ENCODE measurements around the gene DYNLRB2.

Gene DYNLRB2

DNA sequence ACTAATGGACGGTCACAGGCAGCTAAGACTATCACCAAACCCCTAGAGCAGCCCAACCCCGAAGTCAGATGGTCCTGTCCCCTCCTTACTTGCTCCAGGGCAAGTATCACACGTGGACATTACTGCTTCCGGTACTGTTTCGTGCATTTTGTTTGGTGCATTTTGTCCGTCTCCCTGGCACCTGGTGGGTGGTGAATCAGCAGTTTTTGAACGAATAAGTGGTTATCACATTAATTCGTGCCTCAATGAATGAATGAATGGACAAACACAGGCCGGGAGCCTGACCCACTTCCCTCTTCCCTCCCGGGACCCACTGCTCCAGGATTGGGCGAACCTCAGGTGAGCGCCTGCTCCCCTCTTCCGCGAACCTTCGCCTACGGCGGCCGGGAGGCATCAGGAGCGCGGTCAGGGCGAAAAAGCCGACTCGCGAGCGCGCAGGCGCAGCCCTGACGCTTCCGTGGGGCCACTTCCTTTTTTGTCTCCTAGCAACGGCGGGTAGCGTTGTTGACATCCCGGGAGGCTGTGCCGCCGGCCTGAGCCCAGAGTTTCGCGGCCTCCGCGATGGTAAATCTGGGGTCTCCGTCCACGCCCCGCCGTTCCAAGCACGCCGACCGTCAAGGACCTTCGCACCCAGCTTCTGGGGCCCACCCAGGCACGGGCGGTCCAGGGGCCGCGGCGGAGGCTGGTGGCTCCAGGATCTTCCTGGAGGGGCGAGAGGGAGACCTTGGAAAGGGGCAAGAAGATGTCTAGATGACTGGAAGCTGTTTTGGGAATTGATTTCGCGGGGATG lies at the start of gene DYNLRB2:
Gene DYNLRB2 (plus strand): TSS at position 478 of the 790 bp plus-strand sequence. CDS start 84 bp downstream, at position 562.
- DNase-seq (ENCODE audit: low spot score), result peak; percentile 96

DNA sequence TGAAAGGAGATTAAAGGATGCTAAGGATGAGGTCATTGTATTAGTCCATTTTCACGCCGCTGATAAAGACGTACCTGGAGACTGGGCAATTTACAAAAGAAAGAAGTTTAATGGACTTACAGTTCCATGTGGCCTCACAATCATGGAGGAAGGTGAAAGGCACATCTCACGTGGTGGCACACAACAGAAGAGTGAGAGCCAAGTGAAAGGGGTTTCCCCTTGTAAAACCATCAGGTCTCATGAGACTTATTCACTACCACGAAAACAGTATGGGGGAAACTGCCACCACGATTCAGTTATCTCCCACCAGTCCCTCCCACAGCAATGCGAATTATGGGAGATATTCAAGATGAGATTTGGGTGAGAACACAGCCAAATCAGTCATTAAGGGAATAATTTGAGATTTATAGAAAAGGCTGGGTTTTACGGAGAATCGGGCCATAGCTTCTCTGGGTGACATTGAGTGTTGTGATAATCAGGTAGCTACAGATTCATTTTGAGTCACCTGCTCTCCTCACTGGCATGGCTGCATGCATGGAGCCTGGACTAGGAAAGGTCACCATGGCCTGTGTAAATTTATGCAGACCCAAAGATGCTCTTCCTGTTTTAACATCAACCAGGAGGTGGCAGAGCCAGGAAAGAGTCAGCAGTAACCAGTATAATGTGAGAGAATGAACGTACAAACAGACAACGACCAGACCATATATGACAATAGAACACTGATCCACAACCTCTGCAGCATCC lies 40.5 kb upstream of the DYNLRB2 start:
- no peak for DNase-seq (ENCODE audit: low spot score)

DNA sequence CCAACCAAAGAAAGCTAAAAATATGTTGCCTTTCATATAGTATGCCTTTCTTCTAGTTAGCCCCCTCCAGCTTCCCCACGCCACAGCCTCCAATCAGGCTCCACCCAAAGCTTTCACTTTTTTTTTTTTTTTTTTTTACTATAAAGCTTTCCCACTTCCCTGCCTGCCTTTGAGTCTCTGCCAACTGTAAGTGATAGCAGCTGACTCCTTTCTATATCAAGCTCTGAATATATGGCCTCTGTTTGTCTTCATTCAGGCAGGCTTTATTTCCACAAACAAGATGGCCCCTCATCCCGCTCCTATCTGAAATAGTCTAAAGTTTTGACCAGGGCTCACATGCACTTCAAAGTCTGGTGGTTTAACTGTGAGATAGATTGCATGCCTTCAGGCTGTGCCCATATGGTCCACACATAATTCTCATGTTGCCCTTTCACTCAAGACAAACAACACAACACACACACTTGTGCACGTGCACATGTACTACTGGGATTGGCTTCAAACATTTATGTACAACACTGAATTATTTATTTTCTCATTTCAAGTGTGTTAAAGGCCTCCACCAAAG lies 39.8 kb upstream of the DYNLRB2 start:
- DNase-seq (ENCODE audit: low spot score), result no peak

DNA sequence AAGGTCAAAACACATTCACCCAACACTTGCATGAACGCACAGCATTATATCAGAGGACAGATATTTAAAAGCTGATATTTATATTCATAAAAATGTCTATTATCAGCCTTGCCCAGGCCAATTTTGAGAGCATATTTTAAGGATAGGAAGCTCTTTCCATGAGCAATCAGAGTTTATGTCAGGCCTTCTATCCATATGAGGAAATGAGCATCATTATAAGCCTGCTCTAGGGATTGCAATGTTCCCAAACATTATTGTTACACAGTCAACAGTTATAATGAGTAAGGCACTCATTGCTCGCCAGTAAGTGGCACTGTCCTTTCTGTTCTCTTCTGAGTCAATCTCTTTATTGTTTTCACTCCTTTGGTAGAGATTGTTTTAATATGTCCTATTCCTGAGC lies 37.7 kb upstream of the DYNLRB2 start:
- no peak for DNase-seq (ENCODE audit: low spot score)

DNA sequence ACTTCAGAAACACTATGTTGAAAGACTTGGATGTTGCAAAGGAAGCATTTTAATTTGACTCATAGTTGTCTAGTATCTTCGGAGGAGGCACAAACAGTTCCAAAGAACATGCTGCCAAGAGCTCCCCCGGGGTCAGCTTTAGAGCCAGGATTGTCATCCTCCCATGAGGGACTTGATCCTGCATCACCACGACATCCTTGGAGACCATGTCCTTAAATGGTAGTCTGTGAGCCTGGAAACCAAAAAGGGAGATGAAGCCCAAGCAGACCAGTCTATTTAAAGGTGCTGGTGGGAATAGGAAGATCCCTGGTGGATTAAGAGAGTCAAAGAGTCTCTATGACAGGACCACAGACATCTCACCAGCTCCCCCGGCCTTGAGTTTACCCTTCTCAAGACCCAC lies 33.3 kb upstream of the DYNLRB2 start:
- no peak for DNase-seq (ENCODE audit: low spot score)

DNA sequence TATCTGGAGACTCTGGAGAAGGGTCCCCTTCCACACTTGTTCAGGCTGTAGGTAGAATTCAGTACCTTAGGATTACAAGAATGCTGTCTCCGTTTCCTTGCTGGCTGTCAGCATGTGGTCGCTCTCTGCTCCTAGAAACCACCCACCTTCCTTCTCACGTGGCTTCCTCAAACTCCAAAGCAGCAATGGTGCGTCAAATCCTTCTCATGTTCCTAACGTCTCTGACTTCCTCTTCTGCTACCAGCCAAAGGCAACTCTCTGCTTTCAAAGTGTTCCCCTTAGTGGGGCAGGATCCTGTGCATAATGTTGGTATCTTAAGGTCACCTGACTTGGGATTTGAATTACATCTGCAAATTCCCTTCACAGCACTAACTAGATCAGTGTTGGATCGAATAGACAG lies 30.9 kb upstream of the DYNLRB2 start:
- DNase-seq (ENCODE audit: low spot score), result no peak

DNA sequence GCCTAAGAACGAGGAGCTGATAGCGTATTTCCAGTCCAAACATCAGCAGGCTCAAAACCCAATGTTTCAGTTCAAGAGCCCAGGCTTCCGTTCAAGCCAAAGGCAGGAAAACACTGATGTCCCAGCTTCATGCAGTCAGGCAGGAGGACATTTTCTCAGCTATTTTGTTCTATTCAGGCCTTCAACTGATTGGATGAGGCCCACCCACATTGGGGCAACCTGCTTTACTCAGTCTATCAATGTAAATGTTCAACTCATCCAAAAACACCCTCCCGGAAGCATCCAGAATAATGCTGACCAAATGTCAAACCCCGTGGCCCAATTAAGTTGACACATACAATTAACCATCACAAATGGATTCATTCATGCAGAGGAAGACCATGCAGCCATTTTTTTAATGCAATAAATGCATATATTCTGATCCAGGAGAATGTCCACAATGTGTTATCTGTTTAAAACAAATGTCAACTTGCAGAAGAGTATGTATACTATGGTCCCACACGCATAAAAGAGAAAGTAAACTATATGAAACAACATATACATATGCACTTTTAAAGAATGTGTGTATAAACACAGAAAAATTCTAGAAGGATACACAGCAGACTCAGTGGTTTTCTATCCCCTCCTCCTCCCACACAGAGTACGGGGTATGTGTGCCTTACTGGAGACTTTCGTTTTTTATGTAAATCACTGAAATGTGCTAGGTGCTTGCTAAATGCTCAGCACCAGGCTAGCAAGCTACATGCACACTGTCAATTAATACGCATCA lies 28.8 kb upstream of the DYNLRB2 start:
- DNase-seq (ENCODE audit: low spot score), result no peak

DNA sequence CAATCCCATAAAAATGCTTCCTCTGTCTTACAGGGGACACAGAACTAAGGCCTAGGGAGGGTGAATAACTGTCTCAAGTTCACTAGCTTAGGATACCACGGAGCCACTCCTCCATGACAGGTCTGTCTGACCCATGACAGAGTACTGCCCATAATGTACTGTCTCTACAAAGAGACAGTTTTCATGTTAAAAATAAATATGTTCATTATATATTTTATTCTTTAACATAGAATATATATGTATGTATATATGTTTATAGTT lies 28.3 kb upstream of the DYNLRB2 start:
- DNase-seq (ENCODE audit: low spot score), result no peak

DNA sequence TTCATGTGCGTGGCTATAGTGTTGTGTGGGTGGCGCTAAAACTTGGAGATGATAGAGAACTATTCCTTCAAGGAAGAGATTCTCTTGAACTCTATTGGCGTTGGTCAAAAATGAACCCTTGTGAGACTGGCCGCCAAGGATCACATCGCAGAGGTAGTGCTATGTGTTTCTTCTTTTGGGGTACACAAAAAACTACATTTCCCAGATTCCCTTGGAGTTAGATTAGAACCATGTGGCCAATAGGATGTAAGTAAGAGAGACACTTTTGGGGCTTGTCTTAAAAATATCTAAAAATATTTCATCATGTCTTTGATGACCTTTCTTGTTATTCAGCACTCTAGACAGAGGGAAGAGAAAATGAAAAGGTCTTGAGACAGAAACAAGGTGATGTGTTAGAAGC lies 25.4 kb upstream of the DYNLRB2 start:
- DNase-seq (ENCODE audit: low spot score), result no peak

DNA sequence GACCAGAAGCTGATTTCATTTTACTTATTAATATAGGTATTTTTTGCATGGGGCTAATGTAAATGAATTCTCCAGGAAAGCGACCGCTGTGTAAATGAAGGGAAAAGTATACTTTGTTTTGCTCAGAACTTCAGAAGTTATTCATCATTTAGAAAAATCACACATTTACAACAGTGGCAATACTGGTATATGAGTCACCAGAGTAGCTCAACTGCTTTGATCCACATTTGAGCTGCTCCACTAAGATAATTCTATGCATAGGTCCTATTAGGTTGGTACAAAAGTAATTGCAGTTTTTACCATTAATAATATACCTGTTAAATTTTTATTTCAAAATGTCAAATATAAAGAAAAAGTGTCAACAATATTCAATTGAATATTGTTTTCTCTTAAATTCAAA lies 22.9 kb upstream of the DYNLRB2 start:
- DNase-seq (ENCODE audit: low spot score), result peak; percentile 29

DNA sequence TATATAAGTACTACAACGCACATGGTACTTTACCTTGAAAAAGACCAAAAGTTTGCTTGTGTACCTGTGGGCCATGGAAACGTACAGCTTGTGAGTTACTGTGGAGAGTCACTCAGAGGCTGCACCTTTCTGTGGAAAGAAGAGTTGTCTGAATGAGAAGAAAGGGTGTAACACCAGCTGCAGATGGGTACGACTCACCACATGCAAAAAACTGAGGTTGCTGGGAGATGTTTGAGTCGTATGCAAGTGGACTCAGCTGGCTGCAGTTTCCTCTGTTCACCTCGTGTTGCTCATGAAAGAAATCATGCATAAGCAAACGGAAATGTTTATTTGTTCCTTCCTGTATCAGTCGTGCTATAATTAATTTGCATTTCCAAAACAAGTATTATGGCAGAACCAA lies 22.4 kb upstream of the DYNLRB2 start:
- peak; percentile 59 for DNase-seq (ENCODE audit: low spot score)

DNA sequence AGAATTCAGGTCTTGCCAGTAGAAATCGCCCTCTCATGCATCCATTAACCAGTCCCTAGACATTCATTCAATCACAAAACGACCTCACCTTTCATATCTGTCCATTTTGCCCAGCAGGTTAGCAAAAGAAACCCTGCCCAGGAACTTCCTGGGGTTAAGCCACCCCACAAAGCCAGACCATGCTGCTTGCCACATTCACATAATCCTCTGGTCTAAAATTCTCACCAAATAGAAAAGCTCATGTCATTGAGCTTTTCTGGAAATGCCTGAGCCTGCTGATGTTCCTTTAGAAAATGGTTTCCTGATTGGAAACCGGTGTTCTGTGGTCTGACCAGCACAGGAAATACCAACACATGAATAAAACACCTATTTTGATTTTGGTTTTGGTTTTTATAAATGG lies 21.6 kb upstream of the DYNLRB2 start:
- DNase-seq (ENCODE audit: low spot score), result no peak

DNA sequence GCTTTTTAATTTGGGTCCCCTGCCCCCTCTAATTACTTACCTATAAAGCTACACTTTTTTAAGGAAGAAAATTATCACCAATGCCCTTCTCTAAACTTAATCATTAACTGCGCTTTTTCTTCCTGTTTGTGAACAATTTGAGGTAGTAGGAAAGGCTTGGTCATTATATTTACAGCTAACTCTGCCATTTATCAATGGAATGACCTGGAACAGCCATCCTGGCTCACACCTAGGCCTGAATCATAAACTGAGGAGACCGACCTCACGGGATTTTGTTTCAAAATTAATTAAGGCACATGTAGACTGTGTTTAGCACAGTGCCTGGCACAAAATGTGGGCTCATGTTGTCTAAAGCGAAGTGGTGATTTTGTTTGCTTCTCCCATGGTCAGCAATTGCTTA lies 15.4 kb upstream of the DYNLRB2 start:
- no peak for DNase-seq (ENCODE audit: low spot score)

DNA sequence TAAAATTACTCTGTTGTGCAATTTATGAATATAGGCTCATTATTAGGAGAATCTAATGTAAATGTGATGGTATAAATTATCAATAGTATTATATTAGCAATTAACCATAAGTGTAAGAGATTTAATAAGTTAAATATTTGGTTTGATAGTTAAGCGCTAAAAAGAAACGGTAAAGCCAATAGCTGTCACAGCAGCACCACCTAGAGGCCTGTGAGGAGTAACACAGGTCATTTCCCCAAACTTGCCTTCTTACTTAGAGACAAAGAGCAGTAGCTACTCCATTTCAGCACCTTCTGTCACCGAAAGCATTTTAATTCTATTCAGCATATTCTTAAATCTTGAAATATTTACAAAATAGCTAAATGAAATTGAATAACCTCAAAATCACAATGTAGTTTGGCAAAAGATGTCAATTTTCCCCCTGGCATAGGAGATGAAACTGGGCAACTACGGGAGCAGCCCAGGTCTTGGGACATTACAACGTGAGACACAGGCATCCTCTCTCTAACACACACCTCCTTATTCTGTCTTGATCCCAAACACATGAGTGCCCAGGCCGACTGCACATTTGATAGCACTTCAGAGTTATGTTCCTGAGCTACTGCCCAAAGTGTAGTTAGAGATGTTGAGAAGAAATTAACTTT lies 14.3 kb upstream of the DYNLRB2 start:
- peak; percentile 75 for DNase-seq (ENCODE audit: low spot score)

DNA sequence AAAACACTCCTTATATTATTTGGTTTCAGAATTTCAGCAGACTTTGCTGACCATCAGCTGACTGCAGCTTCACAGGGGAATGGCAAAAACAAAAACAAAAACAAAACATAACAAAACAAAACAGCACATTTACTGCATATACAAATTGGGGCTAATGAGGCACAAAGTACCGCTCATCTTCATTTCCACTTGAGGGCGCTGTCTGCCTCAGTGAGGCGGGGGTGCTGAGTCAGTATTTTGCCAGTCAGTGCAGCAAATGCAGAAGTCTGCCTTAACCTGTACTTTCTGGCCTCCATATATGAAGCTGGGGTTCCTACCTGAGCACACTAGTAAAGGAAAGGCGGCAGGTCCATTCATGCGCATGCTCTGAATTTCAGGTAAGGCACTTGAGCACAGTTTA lies 13.5 kb upstream of the DYNLRB2 start:
- DNase-seq (ENCODE audit: low spot score), result peak; percentile 85

DNA sequence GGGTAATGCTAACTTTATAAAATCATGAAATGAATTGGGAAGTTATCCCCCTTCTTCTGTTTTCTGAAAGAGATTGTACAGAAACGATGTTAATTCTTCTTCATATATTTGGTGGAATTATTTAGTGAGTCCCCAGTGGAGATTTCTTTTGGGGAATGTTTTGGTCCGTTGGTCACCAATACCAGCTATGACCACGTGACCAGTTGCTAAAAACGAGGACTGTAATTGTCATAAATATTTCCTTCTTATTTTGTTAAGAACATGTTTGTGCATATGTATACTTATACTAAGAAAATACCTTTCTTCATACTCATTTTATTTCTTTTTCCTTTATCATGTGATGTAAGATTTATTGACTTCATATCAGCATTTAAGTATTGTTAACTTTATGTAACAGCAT lies 10.3 kb upstream of the DYNLRB2 start:
- no peak for DNase-seq (ENCODE audit: low spot score)

DNA sequence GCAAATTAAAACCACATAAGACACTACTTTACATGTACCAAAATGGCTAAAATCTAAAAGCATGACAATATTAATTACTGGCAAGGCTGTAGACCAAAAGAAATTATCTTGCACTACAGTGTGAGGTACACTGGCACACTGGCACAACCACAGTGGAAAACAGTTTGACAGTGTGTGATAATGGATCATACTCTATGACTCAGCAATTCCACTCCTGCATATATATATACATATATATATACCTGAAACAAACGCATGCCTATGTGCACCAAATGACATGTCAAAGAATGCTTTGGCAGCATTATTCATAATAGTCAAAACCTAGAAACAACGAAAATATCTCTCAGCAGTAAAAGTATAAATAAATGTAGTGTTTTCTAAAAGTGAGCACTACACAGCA lies 4.6 kb upstream of the DYNLRB2 start:
- DNase-seq (ENCODE audit: low spot score), result peak; percentile 78

DNA sequence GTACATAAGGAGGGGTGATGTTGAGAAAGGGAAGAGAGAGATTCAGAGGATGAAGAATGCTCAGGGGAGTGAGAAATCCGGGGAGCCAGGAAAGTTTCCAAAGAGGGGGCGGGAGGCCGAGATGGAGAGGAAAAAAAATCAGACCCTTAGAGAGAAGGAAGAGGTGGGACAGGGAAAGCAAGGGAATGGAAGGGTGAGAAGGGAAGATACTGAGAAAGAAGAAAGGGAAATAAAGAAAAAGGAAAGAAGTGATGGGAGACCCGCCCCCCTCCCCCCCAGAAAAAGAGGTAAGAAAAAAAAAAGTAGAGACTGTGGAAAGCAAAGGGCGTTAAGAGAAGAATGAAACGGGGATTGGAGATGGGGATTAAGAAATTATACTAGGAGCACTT lies 507 bp downstream of the DYNLRB2 start:
- no peak for DNase-seq (ENCODE audit: low spot score)

DNA sequence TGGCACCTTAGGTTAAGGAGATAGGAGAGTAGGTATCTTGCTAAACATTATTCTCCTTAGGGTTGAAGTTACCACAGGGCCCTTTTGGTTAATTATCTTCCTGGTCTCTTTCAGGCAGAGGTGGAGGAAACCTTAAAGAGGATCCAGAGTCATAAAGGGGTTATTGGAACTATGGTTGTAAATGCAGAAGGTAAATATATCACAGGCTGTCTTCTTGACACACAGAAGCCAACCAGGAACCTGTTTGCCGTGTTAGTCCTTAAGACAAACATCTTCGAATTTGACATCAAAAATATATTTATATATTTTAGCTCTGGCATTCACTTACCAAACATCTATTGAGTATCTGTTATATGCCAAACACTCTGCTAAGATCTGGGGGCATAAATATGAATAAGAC lies 2.4 kb downstream of the DYNLRB2 start:
- no peak for DNase-seq (ENCODE audit: low spot score)

DNA sequence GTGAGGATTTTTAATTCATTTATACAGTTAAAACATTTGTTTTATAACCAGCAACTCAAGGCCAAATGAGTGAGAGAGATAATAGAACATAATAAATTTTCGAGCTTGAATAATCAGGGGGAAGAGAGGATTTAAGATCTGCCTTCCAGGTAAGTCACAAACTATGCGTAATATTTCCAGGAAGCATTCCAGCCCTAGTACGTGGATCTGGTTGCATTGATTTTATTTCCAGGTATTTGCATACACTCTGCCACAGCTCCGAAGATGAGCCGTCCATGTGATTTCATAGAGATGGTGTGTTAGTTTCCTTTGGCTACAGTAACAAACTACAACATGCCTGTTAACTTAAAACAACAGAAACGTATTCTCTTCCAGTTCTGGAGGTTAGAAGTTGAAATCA lies 3.5 kb downstream of the DYNLRB2 start:
- DNase-seq (ENCODE audit: low spot score), result no peak

DNA sequence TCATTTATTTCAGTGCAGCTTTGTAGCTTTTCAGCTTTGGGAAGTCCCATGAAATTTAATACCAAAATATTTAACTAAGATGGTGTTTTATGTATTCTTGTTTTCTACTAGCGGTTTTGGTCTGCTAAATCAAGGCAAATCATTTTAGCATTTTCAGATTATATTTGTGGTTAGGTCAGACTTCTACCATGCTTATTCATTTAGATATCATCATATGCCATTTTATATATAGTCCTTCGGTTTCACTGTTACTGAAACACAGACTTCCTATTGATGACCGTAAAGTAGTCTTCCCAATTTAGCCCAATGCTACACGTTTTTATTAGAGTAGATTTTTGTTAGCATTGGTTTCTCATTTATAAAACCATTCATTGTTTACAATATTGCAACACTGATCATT lies 5.5 kb downstream of the DYNLRB2 start:
- no peak for DNase-seq (ENCODE audit: low spot score)

DNA sequence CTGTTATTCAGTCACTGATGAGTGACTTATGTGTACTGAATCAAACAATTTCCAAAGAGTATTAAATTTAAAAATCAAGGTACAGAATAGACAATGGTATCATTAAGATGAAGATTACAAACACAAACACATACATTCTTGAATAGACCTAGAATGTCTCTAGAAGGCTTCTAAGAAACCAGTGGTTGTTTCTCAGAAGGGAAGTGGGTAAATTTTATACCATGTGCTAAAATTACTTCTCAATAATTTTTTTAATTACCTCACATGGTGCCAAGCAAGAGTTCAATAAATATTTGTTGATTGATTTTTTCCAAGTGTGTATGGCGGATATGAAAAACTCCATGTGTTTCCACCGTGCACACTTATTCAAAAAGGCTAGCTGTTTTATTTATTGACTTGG lies 6.4 kb downstream of the DYNLRB2 start:
- no peak for DNase-seq (ENCODE audit: low spot score)

All from activated CD4-positive, alpha-beta T cell treated with anti-CD3 and anti-CD28 coated beads, Interleukin-2, Interleukin-4, amounts not matched to agents 100 ng/mL and 50 ng/mL, durations not matched to agents 16 hours and 8 hours (primary cell).